Measurements from ENCODE around the gene DIP2B. TPM values are rescaled to one million over a fixed set of nuclear protein-coding genes. Genes with fewer than 3 reads are reported as not detected.
A peak's percentile ranks its signal among the peaks of the same experiment; 100 is the strongest.

DIP2B gene
- total and polyA plus RNA-seq, 2 of the 13 experiments (the other 11 are each of a cell fraction or from before 2014, with no cell fraction given) = 32.1 to 35.8 TPM

DNA sequence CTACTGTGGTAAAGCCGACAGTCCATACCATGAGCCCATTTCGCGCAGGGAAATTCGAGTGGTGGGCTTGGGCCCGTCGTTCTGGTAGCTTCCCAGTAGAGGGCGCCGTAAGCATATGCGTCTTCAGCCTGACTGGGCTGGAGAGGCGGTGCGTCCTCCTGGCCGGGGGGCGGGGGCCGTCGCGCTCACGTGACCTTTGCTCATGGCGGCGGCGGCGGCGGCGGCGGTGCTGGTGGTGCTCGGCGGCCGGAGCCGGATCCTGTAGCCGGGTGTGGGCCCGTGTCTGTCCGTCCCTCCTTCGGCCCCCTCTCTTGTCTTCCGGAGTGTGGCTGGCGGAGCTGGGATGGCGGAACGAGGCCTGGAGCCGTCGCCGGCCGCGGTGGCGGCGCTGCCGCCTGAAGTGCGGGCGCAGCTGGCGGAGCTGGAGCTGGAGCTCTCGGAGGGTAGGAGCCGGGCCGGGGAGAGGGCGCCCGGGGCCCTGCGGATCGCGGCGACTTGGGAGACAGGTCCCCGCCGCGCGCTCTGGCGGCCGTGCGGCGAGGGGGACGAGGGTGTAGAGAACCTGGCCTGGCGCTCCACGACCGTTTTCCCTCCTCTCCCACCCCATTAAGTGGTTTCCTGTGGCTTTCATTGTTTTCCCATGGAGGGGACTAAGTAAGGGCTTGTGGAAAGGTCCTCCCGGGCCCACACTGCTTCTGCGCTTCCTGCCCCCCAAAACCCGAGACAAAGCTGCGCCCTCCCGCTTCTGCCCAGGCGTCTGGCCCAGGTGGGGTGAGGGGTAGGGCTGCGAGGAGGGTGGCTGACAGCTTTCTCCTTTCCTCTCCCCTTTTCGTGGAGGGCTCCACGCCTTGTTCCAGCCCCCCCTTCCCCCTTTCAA is at the start of gene DIP2B (continued):
- TF ChIP-seq ZNF468 (CRISPR knock-in tag; IDR thresholded peaks at IDR 0.05) (no peak), RBFOX2 (IDR thresholded peaks at IDR 0.05; ENCODE audit: low read depth, low read length) (peak; percentile 91), SMC3 (IDR thresholded peaks at IDR 0.05; ENCODE audit: low read length) (peak; percentile 92), HDAC1 (CRISPR knock-in tag; IDR thresholded peaks at IDR 0.05) (peak; percentile 71), ERF (CRISPR knock-in tag; IDR thresholded peaks at IDR 0.05) (peak; percentile 84; the same call in 1 of the 2 replicates), ZNF776 (CRISPR knock-in tag; IDR thresholded peaks at IDR 0.05) (peak; percentile 34; the same call in 1 of the 2 replicates), AHR (CRISPR knock-in tag; IDR thresholded peaks at IDR 0.05) (0 out of 2 replicates have a peak, but pooled peaks have one; percentile 16), U2AF2 (IDR thresholded peaks at IDR 0.05; ENCODE audit: low read depth, low read length) (no peak), ZNF24 (IDR thresholded peaks at IDR 0.05) (no peak; the same call in 1 of the 2 replicates), ASH2L (IDR thresholded peaks at IDR 0.05; ENCODE audit: insufficient read length, low read depth, low read length) (peak; percentile 91), IKZF1 (IDR thresholded peaks at IDR 0.05) (no peak)
- TF ChIP-seq, protein P1, sequence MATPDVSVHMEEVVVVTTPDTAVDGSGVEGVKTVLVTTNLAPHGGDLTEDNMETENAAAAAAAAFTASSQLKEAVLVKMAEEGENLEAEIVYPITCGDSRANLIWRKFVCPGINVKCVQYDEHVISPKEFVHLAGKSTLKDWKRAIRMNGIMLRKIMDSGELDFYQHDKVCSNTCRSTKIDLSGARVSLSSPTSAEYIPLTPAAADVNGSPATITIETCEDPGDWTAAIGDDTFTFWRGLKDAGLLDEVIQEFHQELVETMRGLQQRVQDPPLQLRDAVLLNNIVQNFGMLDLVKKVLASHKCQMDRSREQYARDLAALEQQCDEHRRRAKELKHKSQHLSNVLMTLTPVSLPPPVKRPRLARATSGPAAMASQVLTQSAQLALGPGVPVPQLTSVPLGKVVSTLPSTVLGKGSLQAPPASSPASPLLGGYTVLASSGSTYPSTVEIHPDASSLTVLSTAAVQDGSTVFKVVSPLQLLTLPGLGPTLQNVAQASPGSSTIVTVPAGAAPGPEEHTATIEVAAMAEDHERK (CRISPR knock-in tag; IDR thresholded peaks at IDR 0.05; ENCODE audit: low read depth) = no peak
- TF ChIP-seq, protein P2, sequence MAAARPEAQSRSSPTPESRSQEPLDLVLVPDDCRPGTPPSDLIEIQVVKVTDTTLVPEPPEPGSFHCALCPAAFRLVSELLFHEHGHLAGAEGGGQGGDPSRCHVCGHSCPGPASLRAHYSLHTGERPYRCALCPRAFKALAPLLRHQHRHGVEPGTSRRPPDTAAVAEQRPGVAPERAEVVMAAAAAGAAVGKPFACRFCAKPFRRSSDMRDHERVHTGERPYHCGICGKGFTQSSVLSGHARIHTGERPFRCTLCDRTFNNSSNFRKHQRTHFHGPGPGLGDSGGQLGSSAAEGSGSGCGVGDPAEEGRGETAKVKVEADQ (CRISPR knock-in tag; IDR thresholded peaks at IDR 0.05; ENCODE audit: borderline replicate concordance) = no peak
- TF ChIP-seq, protein P3, sequence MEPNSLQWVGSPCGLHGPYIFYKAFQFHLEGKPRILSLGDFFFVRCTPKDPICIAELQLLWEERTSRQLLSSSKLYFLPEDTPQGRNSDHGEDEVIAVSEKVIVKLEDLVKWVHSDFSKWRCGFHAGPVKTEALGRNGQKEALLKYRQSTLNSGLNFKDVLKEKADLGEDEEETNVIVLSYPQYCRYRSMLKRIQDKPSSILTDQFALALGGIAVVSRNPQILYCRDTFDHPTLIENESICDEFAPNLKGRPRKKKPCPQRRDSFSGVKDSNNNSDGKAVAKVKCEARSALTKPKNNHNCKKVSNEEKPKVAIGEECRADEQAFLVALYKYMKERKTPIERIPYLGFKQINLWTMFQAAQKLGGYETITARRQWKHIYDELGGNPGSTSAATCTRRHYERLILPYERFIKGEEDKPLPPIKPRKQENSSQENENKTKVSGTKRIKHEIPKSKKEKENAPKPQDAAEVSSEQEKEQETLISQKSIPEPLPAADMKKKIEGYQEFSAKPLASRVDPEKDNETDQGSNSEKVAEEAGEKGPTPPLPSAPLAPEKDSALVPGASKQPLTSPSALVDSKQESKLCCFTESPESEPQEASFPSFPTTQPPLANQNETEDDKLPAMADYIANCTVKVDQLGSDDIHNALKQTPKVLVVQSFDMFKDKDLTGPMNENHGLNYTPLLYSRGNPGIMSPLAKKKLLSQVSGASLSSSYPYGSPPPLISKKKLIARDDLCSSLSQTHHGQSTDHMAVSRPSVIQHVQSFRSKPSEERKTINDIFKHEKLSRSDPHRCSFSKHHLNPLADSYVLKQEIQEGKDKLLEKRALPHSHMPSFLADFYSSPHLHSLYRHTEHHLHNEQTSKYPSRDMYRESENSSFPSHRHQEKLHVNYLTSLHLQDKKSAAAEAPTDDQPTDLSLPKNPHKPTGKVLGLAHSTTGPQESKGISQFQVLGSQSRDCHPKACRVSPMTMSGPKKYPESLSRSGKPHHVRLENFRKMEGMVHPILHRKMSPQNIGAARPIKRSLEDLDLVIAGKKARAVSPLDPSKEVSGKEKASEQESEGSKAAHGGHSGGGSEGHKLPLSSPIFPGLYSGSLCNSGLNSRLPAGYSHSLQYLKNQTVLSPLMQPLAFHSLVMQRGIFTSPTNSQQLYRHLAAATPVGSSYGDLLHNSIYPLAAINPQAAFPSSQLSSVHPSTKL (CRISPR knock-in tag; IDR thresholded peaks at IDR 0.05) = peak; percentile 75
- TF ChIP-seq, protein P4, sequence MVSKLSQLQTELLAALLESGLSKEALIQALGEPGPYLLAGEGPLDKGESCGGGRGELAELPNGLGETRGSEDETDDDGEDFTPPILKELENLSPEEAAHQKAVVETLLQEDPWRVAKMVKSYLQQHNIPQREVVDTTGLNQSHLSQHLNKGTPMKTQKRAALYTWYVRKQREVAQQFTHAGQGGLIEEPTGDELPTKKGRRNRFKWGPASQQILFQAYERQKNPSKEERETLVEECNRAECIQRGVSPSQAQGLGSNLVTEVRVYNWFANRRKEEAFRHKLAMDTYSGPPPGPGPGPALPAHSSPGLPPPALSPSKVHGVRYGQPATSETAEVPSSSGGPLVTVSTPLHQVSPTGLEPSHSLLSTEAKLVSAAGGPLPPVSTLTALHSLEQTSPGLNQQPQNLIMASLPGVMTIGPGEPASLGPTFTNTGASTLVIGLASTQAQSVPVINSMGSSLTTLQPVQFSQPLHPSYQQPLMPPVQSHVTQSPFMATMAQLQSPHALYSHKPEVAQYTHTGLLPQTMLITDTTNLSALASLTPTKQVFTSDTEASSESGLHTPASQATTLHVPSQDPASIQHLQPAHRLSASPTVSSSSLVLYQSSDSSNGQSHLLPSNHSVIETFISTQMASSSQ (IDR thresholded peaks at IDR 0.05; ENCODE audit: low read depth) = no peak
- TF ChIP-seq, protein P4 (CRISPR knock-in tag; IDR thresholded peaks at IDR 0.05; ENCODE audit: borderline replicate concordance) = no peak
- TF ChIP-seq, protein P5, sequence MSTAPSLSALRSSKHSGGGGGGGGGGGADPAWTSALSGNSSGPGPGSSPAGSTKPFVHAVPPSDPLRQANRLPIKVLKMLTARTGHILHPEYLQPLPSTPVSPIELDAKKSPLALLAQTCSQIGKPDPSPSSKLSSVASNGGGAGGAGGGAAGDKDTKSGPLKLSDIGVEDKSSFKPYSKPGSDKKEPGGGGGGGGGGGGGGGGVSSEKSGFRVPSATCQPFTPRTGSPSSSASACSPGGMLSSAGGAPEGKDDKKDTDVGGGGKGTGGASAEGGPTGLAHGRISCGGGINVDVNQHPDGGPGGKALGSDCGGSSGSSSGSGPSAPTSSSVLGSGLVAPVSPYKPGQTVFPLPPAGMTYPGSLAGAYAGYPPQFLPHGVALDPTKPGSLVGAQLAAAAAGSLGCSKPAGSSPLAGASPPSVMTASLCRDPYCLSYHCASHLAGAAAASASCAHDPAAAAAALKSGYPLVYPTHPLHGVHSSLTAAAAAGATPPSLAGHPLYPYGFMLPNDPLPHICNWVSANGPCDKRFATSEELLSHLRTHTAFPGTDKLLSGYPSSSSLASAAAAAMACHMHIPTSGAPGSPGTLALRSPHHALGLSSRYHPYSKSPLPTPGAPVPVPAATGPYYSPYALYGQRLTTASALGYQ (CRISPR knock-in tag; IDR thresholded peaks at IDR 0.05) = no peak
